Measurements from ENCODE around the gene ARHGAP10.

ARHGAP10 gene

GRCh38 chr4:147768113-147768512 lies 36.2 kb downstream of the ARHGAP10 start:
- peak; percentile 53 for DNase-seq (ENCODE audit: low read depth)

- DNase-seq (ENCODE audit: low read depth), result no peak
Observed at GRCh38 chr4:147769386-147769785, 37.5 kb downstream of the ARHGAP10 start.

- DNase-seq (ENCODE audit: low read depth), result no peak
Observed at GRCh38 chr4:147770831-147771230, 38.9 kb downstream of the ARHGAP10 start.

GRCh38 chr4:147772056-147772455 lies 40.2 kb downstream of the ARHGAP10 start:
- no peak for DNase-seq (ENCODE audit: low read depth)

GRCh38 chr4:147772459-147772969 lies 40.6 kb downstream of the ARHGAP10 start:
- DNase-seq (ENCODE audit: low read depth), result peak; percentile 76

- peak; percentile 56 for DNase-seq (ENCODE audit: low read depth)
Observed at GRCh38 chr4:147773261-147774184, 41.6 kb downstream of the ARHGAP10 start.

GRCh38 chr4:147776716-147777115 lies 44.8 kb downstream of the ARHGAP10 start:
- no peak for DNase-seq (ENCODE audit: low read depth)

- DNase-seq (ENCODE audit: low read depth), result no peak
Observed at GRCh38 chr4:147777456-147778091, 45.7 kb downstream of the ARHGAP10 start.

GRCh38 chr4:147778942-147779341 lies 47.1 kb downstream of the ARHGAP10 start:
- DNase-seq (ENCODE audit: low read depth), result no peak

GRCh38 chr4:147779451-147779850 lies 47.6 kb downstream of the ARHGAP10 start:
- no peak for DNase-seq (ENCODE audit: low read depth)

GRCh38 chr4:147780137-147780777 lies 48.4 kb downstream of the ARHGAP10 start:
- no peak for DNase-seq (ENCODE audit: low read depth)

GRCh38 chr4:147782087-147782781 lies 50.3 kb downstream of the ARHGAP10 start:
- peak; percentile 20 for DNase-seq (ENCODE audit: low read depth)

- DNase-seq (ENCODE audit: low read depth), result no peak
Observed at GRCh38 chr4:147785129-147785528, 53.2 kb downstream of the ARHGAP10 start.

- DNase-seq (ENCODE audit: low read depth), result no peak
Observed at GRCh38 chr4:147786031-147786430, 54.1 kb downstream of the ARHGAP10 start.

- no peak for DNase-seq (ENCODE audit: low read depth)
Observed at GRCh38 chr4:147786531-147786930, 54.6 kb downstream of the ARHGAP10 start.

- DNase-seq (ENCODE audit: low read depth), result no peak
Observed at GRCh38 chr4:147787204-147787603, 55.3 kb downstream of the ARHGAP10 start.

- DNase-seq (ENCODE audit: low read depth), result peak; percentile 57
Observed at GRCh38 chr4:147788791-147789190, 56.9 kb downstream of the ARHGAP10 start.

- no peak for DNase-seq (ENCODE audit: low read depth)
Observed at GRCh38 chr4:147789596-147789995, 57.7 kb downstream of the ARHGAP10 start.

- no peak for DNase-seq (ENCODE audit: low read depth)
Observed at GRCh38 chr4:147790412-147790811, 58.5 kb downstream of the ARHGAP10 start.

GRCh38 chr4:147791341-147791740 lies 59.5 kb downstream of the ARHGAP10 start:
- no peak for DNase-seq (ENCODE audit: low read depth)

- DNase-seq (ENCODE audit: low read depth), result no peak
Observed at GRCh38 chr4:147791865-147792264, 60.0 kb downstream of the ARHGAP10 start.
